ENCODE measurements around the gene HSDL2. TPM values are rescaled to one million over a fixed set of nuclear protein-coding genes. Genes with fewer than 3 reads are reported as not detected.

Gene HSDL2
- total RNA-seq, 1 experiment from 2014 or later = 60.6 TPM

- no TSS peak for BruUV-seq (replicated peaks)
- no peaks in the 10 kb centered on the region; the same call in 1 of the 2 replicates for H3K36me3 ChIP-seq (ENCODE audit: low read depth)
Observed at GRCh38 chr9:112439825-112440224, 59.9 kb downstream of the HSDL2 start.

GRCh38 chr9:112443200-112443599, 63.3 kb downstream of the HSDL2 start:
- H3K36me3 ChIP-seq (ENCODE audit: low read depth) = no peaks in the 10 kb centered on the region; the same call in 1 of the 2 replicates
- CTCF ChIA-PET = interaction anchor here (0.7 to 1.2 kb wide), 2 partner anchors 268 to 275 kb away, joined by 4 to 7 read pairs; partner anchors contain the start of gene INIP
- H3K4me2 ChIP-seq = no peak overlapping the region
- BruUV-seq (replicated peaks) = no TSS peak
- H3K4me3 ChIP-seq = no peak overlapping the region
- H3K9me2 ChIP-seq (ENCODE audit: insufficient read depth) = no peaks in the 10 kb centered on the region
- H3K79me2 ChIP-seq (ENCODE audit: low read depth) = no peaks in the 10 kb centered on the region
- H4K20me1 ChIP-seq (ENCODE audit: insufficient read depth) = no peaks in the 10 kb centered on the region
- no peaks in the 10 kb centered on the region for H3K4me1 ChIP-seq (replicated peaks; ENCODE audit: insufficient read depth)
- no peak for TF ChIP-seq EZH2 (IDR thresholded peaks at IDR 0.05; ENCODE audit: low read depth)
- TF ChIP-seq CTCF (conservative IDR thresholded peaks at IDR 0.05) = 0 out of 2 replicates have a peak, but pooled peaks have one; percentile 47
- no peak overlapping the region for H3K27ac ChIP-seq
- H2AFZ ChIP-seq = no peak overlapping the region
- H3F3A ChIP-seq (ENCODE audit: insufficient read depth, low read depth) = 0 out of 2 replicates have a peak, but pooled peaks cover 3% of the 10 kb centered on the region
- H3K9me3 ChIP-seq (ENCODE audit: insufficient read depth, low read depth) = no peaks in the 10 kb centered on the region
- POLR2A ChIA-PET (ENCODE audit: unreplicated experiment) = interaction anchor here (0.5 to 0.6 kb wide), 2 partner anchors 342 to 860 kb away, joined by 3 to 5 read pairs; no protein-coding TSS in a partner anchor
- DNase-seq = no peak
- intact Hi-C loops (cut with micrococcal nuclease; ENCODE audit: unreplicated experiment) = loop anchor here (5.0 to 10.0 kb wide), 2 partner anchors 269 to 352 kb away; no protein-coding TSS in a partner anchor
- H3K27me3 ChIP-seq (ENCODE audit: insufficient read depth, low read depth) = no peaks in the 10 kb centered on the region

More at GRCh38 chr9:112439825-112440224, 59.9 kb downstream of the HSDL2 start:
- no peaks in the 10 kb centered on the region for H3K27me3 ChIP-seq (ENCODE audit: insufficient read depth, low read depth)
- H3K4me3 ChIP-seq = no peak overlapping the region
- no peak overlapping the region for H2AFZ ChIP-seq
- H3K27ac ChIP-seq = no peak overlapping the region
- ChIA-PET CTCF (no interaction called here), POLR2A (ENCODE audit: unreplicated experiment) (interaction anchor here (0.6 kb wide), 1 partner anchor 263 kb away, joined by 3 read pairs; no protein-coding TSS in a partner anchor)
- H3K9me2 ChIP-seq (ENCODE audit: insufficient read depth) = no peaks in the 10 kb centered on the region
- H3K9me3 ChIP-seq (ENCODE audit: insufficient read depth, low read depth) = no peaks in the 10 kb centered on the region
- H3K4me1 ChIP-seq (replicated peaks; ENCODE audit: insufficient read depth) = no peaks in the 10 kb centered on the region
- H3K79me2 ChIP-seq (ENCODE audit: low read depth) = no peaks in the 10 kb centered on the region
- DNase-seq = no peak
- no peaks in the 10 kb centered on the region for H4K20me1 ChIP-seq (ENCODE audit: insufficient read depth)
- peaks cover 5% of the 10 kb centered on the region; the same call in 1 of the 2 replicates for H3F3A ChIP-seq (ENCODE audit: insufficient read depth, low read depth)
- TF ChIP-seq CTCF (conservative IDR thresholded peaks at IDR 0.05) = no peak
- no peak for TF ChIP-seq EZH2 (IDR thresholded peaks at IDR 0.05; ENCODE audit: low read depth)
- H3K4me2 ChIP-seq = no peak overlapping the region
- intact Hi-C loops (cut with micrococcal nuclease; ENCODE audit: unreplicated experiment) = loop anchor here (5.0 to 10.0 kb wide), 2 partner anchors 272 to 355 kb away; no protein-coding TSS in a partner anchor

GRCh38 chr9:112443636-112444035, 63.7 kb downstream of the HSDL2 start:
- Histone ChIP-seq H3K27ac (no peak overlapping the region), H2AFZ (no peak overlapping the region), H3K79me2 (ENCODE audit: low read depth) (no peaks in the 10 kb centered on the region), H3K36me3 (ENCODE audit: low read depth) (no peaks in the 10 kb centered on the region; the same call in 1 of the 2 replicates), H3K4me2 (no peak overlapping the region), H4K20me1 (ENCODE audit: insufficient read depth) (no peaks in the 10 kb centered on the region), H3K4me3 (no peak overlapping the region), H3K4me1 (replicated peaks; ENCODE audit: insufficient read depth) (no peaks in the 10 kb centered on the region), H3K9me2 (ENCODE audit: insufficient read depth) (no peaks in the 10 kb centered on the region), H3K27me3 (ENCODE audit: insufficient read depth, low read depth) (no peaks in the 10 kb centered on the region), H3K9me3 (ENCODE audit: insufficient read depth, low read depth) (no peaks in the 10 kb centered on the region), H3F3A (ENCODE audit: insufficient read depth, low read depth) (0 out of 2 replicates have a peak, but pooled peaks cover 3% of the 10 kb centered on the region)
- no peak for DNase-seq
- no TSS peak for BruUV-seq (replicated peaks)
- intact Hi-C loops (cut with micrococcal nuclease; ENCODE audit: unreplicated experiment) = loop anchor here (5.0 to 10.0 kb wide), 2 partner anchors 269 to 351 kb away; no protein-coding TSS in a partner anchor
- no peak for TF ChIP-seq CTCF (conservative IDR thresholded peaks at IDR 0.05)
- TF ChIP-seq EZH2 (IDR thresholded peaks at IDR 0.05; ENCODE audit: low read depth) = no peak
- ChIA-PET CTCF (interaction anchor here (0.7 to 1.2 kb wide), 2 partner anchors 267 to 274 kb away, joined by 4 to 7 read pairs; partner anchors contain the start of gene INIP), POLR2A (ENCODE audit: unreplicated experiment) (interaction anchor here (0.6 kb wide), 1 partner anchor 342 kb away, joined by 3 read pairs; no protein-coding TSS in a partner anchor)

All from PC-9 (cell line).